ENCODE measurements around the gene PBX1.

The PBX1 gene

GRCh38 chr1:164668491-164669400, 109.8 kb downstream of the PBX1 start:
- DNase-seq (ENCODE audit: low read depth): no peak

- no peak for DNase-seq (ENCODE audit: low read depth)
Measured at GRCh38 chr1:164670026-164670425, 111.0 kb downstream of the PBX1 start.

GRCh38 chr1:164670786-164671185, 111.8 kb downstream of the PBX1 start:
- no peak for DNase-seq (ENCODE audit: low read depth)

GRCh38 chr1:164671323-164671965, 112.5 kb downstream of the PBX1 start:
- DNase-seq (ENCODE audit: low read depth): peak; percentile 35

GRCh38 chr1:164671966-164672571, 113.1 kb downstream of the PBX1 start:
- no peak for DNase-seq (ENCODE audit: low read depth)

GRCh38 chr1:164672588-164672987, 113.6 kb downstream of the PBX1 start:
- DNase-seq (ENCODE audit: low read depth): no peak

GRCh38 chr1:164673584-164674214, 114.7 kb downstream of the PBX1 start:
- no peak for DNase-seq (ENCODE audit: low read depth)

GRCh38 chr1:164675342-164675904, 116.4 kb downstream of the PBX1 start:
- peak; percentile 40 for DNase-seq (ENCODE audit: low read depth)

- no peak for DNase-seq (ENCODE audit: low read depth)
Measured at GRCh38 chr1:164678136-164678700, 119.2 kb downstream of the PBX1 start.

GRCh38 chr1:164682570-164682969, 123.6 kb downstream of the PBX1 start:
- DNase-seq (ENCODE audit: low read depth): no peak

- no peak for DNase-seq (ENCODE audit: low read depth)
Measured at GRCh38 chr1:164683235-164683634, 124.3 kb downstream of the PBX1 start.

- DNase-seq (ENCODE audit: low read depth): peak; percentile 33
Measured at GRCh38 chr1:164685266-164686035, 126.5 kb downstream of the PBX1 start.

- no peak for DNase-seq (ENCODE audit: low read depth)
Measured at GRCh38 chr1:164687777-164688176, 128.8 kb downstream of the PBX1 start.

GRCh38 chr1:164688791-164689190, 129.8 kb downstream of the PBX1 start:
- DNase-seq (ENCODE audit: low read depth): no peak

GRCh38 chr1:164689672-164690511, 130.9 kb downstream of the PBX1 start:
- no peak for DNase-seq (ENCODE audit: low read depth)

- DNase-seq (ENCODE audit: low read depth): no peak
Measured at GRCh38 chr1:164692420-164692819, 133.4 kb downstream of the PBX1 start.

- no peak for DNase-seq (ENCODE audit: low read depth)
Measured at GRCh38 chr1:164693564-164694359, 134.8 kb downstream of the PBX1 start.

- no peak for DNase-seq (ENCODE audit: low read depth)
Measured at GRCh38 chr1:164694505-164694904, 135.5 kb downstream of the PBX1 start.

- peak; percentile 44 for DNase-seq (ENCODE audit: low read depth)
Measured at GRCh38 chr1:164695956-164696665, 137.1 kb downstream of the PBX1 start.
